Stimulated activated naive CD4-positive, alpha-beta T cell (primary cell): ENCODE results near the gene GLIS2.

Experiments used
- DNase-seq, 6 experiments: peaks; one replicate each; lab custom pipeline; 2025; lab: John Stamatoyannopoulos, UW

GLIS2 gene

DNA sequence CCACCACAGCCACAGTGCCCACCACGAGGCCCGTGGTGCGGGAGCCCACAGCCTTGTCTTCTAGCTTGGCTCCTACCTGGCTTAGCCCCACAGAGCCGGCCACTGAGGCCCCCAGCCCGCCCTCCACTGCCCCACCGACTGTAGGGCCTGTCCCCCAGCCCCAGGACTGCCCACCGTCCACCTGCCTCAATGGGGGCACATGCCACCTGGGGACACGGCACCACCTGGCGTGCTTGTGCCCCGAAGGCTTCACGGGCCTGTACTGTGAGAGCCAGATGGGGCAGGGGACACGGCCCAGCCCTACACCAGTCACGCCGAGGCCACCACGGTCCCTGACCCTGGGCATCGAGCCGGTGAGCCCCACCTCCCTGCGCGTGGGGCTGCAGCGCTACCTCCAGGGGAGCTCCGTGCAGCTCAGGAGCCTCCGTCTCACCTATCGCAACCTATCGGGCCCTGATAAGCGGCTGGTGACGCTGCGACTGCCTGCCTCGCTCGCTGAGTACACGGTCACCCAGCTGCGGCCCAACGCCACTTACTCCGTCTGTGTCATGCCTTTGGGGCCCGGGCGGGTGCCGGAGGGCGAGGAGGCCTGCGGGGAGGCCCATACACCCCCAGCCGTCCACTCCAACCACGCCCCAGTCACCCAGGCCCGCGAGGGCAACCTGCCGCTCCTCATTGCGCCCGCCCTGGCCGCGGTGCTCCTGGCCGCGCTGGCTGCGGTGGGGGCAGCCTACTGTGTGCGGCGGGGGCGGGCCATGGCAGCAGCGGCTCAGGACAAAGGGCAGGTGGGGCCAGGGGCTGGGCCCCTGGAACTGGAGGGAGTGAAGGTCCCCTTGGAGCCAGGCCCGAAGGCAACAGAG, 66.3 kb downstream of the GLIS2 start:
- DNase-seq = no peak

DNA sequence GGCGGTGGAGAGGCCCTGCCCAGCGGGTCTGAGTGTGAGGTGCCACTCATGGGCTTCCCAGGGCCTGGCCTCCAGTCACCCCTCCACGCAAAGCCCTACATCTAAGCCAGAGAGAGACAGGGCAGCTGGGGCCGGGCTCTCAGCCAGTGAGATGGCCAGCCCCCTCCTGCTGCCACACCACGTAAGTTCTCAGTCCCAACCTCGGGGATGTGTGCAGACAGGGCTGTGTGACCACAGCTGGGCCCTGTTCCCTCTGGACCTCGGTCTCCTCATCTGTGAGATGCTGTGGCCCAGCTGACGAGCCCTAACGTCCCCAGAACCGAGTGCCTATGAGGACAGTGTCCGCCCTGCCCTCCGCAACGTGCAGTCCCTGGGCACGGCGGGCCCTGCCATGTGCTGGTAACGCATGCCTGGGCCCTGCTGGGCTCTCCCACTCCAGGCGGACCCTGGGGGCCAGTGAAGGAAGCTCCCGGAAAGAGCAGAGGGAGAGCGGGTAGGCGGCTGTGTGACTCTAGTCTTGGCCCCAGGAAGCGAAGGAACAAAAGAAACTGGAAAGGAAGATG, 67.0 kb downstream of the GLIS2 start:
- no peak for DNase-seq

DNA sequence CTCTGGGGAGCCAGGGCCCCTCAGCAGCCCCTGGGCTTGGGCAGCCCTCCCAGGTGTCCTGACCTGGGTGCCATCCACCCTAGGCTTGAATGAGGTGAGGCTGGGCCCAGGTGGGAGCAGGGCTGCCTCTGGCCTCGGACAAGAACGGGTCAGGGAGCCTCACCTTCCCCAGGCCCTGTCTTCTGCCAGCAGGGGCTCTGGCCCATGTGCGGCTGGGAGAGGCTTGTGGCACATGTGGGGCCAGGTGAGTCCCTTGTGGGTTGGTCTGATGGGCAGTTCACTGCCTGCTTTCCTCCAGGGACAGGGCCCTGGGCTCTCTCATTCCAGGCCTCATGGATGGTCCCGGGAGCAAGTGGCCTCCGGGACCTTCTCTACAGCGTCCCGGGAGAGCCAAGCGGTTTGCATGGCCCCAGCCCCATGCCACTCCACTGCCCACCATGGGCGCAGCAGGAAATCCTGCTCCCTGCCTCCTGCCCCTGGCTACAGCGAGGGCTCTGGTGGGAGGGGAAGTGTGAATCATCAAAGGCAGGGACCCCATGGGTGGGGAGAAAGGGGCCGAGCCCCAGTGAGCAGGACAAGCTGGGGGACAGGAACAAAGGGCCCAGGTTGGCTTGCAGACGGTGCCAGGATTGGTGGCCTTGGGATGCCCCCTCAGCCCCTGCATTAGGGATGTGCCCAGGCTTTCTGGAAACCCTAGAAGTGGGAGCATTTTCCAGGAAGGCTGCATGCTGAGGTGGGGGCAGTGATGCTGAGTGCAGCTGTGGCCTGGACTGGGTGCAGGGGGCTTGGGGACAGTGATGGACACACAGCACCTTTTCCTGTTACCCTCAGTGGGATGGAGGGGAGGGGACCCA, 68.0 kb downstream of the GLIS2 start:
- no peak for DNase-seq

DNA sequence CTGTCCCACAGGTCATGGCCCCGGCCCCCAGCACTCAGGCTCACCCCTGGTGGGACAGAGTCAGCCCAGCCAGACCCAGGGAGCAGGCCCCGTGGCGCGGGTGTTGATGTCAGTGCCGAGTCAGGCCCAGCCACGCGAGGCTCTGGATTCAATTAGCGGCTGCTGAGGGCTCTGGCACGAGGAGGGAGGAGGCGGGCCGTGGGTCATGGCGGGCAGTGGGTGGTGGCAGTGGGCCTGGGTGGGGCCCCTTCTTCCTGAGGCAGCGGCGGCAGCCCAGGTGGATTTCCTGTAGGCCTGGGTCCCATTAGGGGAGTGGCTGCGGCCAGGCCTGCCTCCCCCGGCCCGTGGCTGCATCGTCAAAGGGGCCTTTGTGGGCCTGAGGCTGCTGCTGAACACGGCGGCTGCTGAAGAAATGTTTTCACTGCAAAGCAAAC, 68.7 kb downstream of the GLIS2 start:
- DNase-seq = no peak

DNA sequence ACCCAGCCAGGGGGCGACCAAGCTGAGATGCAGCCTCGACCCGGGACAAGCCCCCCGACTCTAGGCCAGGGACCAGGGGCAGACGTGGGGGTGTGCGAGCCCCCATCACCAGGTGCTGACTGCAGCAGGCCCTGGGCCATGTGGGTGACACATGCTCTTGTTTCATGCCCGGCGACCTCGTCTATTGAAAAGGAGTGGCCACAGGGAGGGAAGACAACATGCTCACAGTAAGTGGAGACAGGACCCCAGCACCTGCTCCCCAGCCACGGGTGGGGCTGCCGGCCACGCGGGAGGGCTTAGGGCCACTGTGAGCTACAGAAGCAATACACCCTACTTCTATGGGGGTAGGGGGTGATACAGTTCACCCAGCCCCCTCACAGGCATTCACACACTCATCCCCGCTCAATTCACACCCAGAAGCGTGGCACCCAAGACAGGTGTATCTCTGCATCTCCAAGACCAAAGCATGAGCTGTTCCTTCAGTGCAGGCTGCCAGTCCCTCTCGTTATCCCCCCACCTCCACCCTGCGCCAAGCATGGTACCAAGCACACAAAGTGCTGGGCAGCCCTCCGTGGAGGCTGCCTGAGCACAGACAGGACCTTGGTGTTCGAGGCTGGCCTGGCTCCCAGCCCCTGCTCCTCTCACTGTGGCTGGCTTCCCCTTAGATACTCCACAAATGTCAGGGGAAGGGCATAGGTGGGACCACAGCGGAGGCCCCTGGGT, 69.4 kb downstream of the GLIS2 start:
- DNase-seq = no peak

GRCh38 chr16:4385789-4386450, 70.1 kb downstream of the GLIS2 start:
- DNase-seq = no peak

DNA sequence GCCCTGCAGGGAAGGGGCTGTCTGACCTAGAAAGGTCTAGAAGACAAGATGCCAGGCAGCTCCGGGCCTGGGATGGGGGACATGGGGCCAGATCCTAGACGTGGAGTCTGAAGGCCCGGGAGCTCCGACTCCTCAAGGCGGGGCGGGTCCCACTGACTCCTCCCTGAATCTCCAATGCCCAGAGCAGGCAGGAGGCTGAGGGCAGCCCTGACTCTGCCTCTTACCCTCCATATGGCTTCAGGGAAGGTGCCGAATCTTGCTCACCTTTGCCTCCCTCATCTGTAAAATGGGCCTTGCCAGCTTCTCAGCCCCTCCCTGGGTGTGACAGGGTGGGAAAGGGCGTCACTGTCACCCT, 70.6 kb downstream of the GLIS2 start:
- no peak for DNase-seq

GRCh38 chr16:4386951-4387565, 71.2 kb downstream of the GLIS2 start:
- DNase-seq = no peak

DNA sequence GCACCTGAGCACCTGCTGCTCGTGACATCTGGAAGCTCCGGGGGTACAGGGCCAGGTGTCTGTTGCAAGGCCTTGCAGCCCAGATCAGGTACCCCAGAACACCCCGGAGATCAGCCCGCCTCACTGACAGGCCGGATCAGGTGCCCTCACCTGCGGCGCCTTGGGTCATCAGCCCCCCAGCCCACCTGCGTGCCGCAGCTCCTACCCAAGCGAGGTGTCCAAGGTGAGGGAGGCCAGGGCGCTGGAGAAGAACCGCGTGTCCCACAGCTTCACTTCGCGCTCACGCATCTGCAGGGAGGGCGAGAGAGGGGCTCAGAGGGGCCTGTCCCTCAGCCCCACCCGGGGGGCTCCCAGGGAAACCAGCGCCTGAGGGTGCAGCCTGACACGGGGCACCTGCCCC, 71.9 kb downstream of the GLIS2 start:
- DNase-seq = no peak

GRCh38 chr16:4388271-4389021, 72.6 kb downstream of the GLIS2 start:
- DNase-seq = no peak
